ENCODE results near the gene ZNF500.
A peak's percentile ranks its signal among the peaks of the same experiment; 100 is the strongest.

GRCh38 chr16:4768549-4769305 lies 1.8 kb upstream of the ZNF500 start:
- TF ChIP-seq HDAC6 (IDR thresholded peaks at IDR 0.05; ENCODE audit: unreplicated experiment) (no peak), CHD2 (IDR thresholded peaks at IDR 0.05; ENCODE audit: borderline replicate concordance, low read depth, low read length) (peak; percentile 97), CTCF (IDR thresholded peaks at IDR 0.05 in 2 of 3, conservative IDR thresholded peaks at IDR 0.05 in 1 of 3; ENCODE audit: control insufficient read depth in 2 of 3, extremely low read depth in 1 of 3, insufficient read depth in 1 of 3, low read depth in 3 of 3, low read length in 3 of 3) (no peak), USF2 (IDR thresholded peaks at IDR 0.05; ENCODE audit: borderline replicate concordance, low read depth, low read length) (no peak), EZH2 (IDR thresholded peaks at IDR 0.05; ENCODE audit: borderline replicate concordance, control insufficient read depth, low read depth, low read length) (no peak), GABPA (IDR thresholded peaks at IDR 0.05; ENCODE audit: low read depth) (peak; percentile 88), TCF3 (IDR thresholded peaks at IDR 0.05; ENCODE audit: borderline replicate concordance, insufficient read depth, low read depth, low read length) (no peak), CBX5 (IDR thresholded peaks at IDR 0.05; ENCODE audit: low read depth) (no peak), SIN3A (IDR thresholded peaks at IDR 0.05; ENCODE audit: low read depth, low read length) (no peak), RFX5 (IDR thresholded peaks at IDR 0.05; ENCODE audit: low read depth, low read length) (no peak), POLR2A (IDR thresholded peaks at IDR 0.05; ENCODE audit: low read depth, low read length) (peak; percentile 85), SPI1 (IDR thresholded peaks at IDR 0.05; ENCODE audit: borderline replicate concordance, insufficient read depth, low read depth, low read length) (no peak), POLR2AphosphoS5 (IDR thresholded peaks at IDR 0.05; ENCODE audit: low read length) (peak; percentile 77), RAD21 (IDR thresholded peaks at IDR 0.05; ENCODE audit: insufficient read depth, low read depth, low read length) (no peak)
